Inflammatory macrophage treated with lipopolysaccharide for 1 hour (primary cell): ENCODE results near the gene RCOR1.

ENCODE experiments used
- DNase-seq, 2 donors: peaks; one replicate each; pipeline ENCODE4 v3.0.0-alpha.2; 2020 to 2022

Gene RCOR1

DNA sequence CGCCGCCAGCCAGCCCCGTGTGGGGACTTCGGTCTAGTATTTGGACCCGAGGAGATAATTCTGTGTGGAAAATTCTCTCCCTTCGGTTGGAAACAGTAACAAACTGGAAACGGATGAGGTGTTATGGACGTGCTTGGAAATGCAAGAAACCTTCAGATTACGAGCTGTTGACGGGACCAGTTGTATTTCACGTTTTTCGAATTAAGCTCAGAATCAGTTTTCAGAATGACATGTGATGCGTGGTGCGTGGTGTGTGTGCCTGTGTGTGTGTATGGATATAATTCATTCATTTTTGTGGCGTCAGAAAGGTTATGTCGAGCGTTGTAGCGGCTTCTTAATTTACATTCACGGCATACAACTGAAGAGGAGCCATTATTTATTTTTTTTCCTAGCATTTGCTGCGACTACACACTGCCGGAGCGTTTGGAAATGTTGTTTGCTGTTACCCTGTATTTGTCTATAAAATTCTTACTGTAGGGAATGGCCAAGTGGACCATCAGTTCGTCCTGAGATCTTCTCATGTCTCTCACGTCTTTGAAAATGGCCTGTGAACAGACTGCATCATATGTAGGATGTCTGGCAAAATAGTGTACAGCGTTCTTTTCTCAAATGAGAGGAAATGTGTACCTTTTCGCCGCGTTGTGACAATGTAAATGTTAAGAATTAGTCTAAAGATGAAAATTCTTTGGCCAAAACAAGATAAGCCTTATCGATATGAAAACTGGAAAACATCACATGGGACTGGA, 186.1 kb downstream of the RCOR1 start:
- DNase-seq: no peak

DNA sequence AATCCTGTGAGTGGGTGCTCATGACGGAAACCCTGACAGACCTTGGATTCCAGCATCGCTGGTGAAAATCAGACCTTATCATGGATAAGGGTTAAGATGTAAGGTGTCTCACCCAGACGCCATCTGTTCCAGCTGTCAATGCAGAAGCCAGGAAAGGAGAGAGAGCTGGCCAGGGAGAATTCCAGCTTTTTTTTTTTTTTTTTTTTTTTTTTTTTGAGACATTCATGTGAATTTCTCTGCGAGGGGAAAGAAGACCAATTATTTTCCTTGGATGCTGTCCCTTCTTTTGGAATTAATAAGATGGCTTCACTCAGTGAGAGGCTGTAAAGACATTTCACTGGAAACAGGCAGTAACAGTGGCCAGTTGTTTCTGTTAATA, 186.6 kb downstream of the RCOR1 start:
- DNase-seq: no peak

DNA sequence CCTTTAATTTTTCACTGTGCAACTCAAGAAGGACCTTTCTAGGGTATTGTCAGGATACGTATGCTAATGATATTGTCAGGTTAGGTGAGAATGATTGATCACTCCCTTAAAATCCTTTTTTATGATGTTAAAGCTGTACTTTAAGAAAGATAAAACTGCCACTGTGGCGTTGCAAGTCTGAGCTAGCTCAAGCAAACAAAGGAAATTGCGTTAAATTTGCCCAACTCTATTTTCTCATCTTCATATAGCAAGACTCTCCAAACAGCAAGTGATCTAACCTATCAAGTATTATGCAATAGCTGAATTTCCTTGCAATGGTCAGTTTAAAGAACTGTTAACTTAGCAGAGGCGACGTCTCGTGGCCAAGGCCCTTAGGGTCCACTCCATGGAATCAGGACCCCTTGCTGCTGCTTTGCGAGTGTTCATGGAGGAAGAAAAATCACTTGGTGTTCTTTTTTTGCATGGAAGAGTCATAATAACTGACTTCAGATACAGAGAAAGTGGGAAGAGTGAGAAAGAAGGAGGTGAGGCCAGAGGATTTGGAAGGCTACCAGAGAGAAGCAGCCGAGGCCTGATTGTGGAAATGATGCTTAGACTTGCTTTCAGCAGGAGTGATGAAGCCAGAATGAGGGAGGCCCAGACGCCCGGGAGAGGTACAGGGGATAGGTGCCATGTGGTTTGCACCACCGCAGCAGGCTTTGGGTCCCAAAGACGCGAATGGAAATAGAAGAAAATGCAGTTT, 187.3 kb downstream of the RCOR1 start:
- DNase-seq: peak; percentile 94 to 96
